Lung microvascular endothelial cell (primary cell): Measurements from ENCODE around the gene UTP14A. TPM values are rescaled to one million over a fixed set of nuclear protein-coding genes. Genes with fewer than 3 reads are reported as not detected.
"Not testable (repeated sequence)": the region's sequence is repeated elsewhere in the genome, so short reads cannot be mapped to it uniquely, and the experiment has no call there.

Source experiments
- DNase-seq, 2 donors: peaks; one replicate each; pipeline versions ENCODE4 v3.0.0 to v3.0.0-alpha.2; 2010; ENCODE audit warnings: low read depth in 2 of 2
- total RNA-seq: library from RNA; depleted of rRNA; stranded (reverse); fragments of >200 nt; gene quantifications from 2 replicates; pipeline ENCODE4 v1.2.1, GENCODE V29; 2014

The UTP14A gene, protein sequence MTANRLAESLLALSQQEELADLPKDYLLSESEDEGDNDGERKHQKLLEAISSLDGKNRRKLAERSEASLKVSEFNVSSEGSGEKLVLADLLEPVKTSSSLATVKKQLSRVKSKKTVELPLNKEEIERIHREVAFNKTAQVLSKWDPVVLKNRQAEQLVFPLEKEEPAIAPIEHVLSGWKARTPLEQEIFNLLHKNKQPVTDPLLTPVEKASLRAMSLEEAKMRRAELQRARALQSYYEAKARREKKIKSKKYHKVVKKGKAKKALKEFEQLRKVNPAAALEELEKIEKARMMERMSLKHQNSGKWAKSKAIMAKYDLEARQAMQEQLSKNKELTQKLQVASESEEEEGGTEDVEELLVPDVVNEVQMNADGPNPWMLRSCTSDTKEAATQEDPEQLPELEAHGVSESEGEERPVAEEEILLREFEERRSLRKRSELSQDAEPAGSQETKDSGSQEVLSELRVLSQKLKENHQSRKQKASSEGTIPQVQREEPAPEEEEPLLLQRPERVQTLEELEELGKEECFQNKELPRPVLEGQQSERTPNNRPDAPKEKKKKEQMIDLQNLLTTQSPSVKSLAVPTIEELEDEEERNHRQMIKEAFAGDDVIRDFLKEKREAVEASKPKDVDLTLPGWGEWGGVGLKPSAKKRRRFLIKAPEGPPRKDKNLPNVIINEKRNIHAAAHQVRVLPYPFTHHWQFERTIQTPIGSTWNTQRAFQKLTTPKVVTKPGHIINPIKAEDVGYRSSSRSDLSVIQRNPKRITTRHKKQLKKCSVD
- 10.9 and 11.9 TPM in 2 replicates for total RNA-seq

DNA sequence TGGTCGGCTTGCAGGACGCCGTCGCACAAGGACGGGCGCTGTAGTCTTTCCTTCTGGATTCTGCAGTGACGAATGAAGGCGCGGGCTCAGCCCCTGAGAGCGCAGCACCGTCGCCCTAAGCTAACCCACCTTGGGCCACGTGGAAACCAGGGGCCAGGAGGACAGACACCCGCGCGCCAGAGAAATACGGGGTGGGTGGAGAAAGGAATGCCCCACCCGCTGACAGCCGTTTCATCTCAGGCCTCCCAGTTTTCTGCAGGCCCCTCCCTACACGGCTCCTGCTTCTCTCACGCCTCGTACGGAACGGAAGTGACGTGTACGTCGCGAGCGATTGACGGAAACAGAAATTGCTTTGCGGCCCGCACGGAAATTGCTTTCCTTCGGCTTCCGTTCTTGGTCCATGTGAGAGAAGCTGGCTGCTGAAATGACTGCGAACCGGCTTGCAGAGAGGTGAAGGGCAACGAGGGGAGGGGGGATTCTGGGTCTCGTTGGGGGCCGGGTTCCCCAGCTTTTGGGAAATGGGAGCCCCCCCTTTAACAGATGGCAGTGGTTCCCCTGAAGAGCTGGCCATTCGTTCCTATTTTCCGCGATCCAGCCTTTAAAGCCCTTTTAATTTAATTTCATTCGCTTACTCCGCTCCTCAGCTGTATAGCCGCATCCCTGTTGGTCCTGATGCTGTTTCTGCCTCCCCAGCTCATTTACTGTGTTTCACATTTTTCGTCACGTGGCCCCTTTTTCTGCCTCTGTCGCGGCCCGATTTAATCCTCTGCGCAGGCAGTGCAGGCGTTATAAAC lies at the start of gene UTP14A:
Gene UTP14A (plus strand): TSS at position 378 of the 794 bp plus-strand sequence. CDS start 47 bp downstream, at position 425.
- peak; percentile 87 to 91 for DNase-seq

DNA sequence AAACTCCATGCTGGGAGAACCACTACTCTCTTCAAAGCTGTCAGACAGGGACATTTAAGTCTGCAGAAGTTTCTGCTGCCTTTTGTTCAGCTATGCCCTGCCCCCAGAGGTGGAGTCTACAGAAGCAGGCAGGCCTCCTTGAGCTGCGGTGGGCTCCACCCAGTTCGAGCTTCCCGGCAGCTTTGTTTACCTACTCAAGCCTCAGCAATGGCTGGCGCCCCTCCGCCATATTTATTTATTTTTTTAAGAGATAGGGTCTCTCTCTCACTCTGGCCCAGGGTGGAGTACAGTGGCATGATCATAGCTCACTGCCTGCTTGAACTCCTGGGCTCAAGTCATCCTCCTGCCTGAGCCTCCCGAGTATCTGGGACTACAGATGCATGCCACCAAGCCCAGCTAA lies 46.8 kb upstream of the UTP14A start:
- DNase-seq: not testable (repeated sequence)

DNA sequence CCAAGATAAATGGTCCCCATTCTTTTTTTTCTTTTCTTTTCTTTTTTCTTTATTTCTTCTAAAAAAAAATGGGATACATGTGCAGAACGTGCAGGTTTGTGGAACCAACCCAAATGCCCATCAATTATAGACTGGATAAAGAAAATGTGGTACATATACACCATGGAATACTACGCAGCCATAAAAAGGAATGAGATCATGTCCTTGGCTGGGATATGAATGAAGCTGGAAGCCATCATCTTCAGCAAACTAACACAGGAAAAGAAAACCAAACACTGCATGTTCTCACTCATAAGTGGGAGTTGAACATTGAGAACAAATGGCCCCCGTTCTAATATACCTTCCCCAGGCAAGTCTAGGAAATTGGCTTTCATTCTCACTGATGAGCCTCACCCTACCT lies 39.6 kb upstream of the UTP14A start:
- DNase-seq: not testable (repeated sequence)

DNA sequence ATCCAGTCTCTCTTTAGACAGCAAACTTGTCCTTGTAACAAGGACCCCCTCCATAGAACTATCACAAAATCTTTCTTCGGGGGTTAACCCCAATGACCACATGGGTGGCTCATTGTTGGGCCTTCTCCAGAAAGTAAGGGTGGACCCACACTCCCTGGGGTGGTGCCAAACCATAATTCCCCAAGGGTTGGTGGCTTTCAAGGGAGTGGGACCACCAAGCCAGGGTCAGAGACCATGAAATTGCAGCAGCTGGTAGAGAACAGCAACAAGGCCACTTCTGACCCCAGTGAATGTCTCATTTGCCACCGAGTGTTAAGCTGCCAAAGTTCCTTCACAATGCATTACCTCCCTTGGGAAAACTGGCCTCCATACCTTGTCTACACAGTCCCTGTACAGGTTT lies 33.4 kb upstream of the UTP14A start:
- DNase-seq: no peak

DNA sequence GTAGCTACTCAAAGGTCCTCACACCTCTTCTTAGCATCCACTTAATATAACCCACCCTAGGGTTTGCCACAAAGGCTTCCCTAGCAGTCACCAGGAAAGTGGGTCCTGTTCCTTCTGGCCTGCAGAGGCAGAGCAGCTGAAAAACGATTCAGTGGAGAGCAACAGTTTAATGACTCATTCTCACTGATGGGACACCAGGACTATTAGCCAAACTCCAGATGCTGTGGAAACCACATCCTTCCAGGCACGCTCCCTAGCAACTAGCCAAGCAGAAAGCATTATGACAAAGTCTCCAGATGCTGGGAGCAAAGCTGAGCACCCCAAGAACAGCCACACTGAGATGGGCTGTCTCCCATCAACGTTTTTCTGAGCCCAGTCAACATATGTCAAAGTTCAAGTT lies 30.3 kb upstream of the UTP14A start:
- DNase-seq: peak in 1 of 2 donors; percentile 71

- DNase-seq: peak; percentile 12 to 67
Observed at GRCh38 chrX:129876771-129877305, 29.1 kb upstream of the UTP14A start.

GRCh38 chrX:129877401-129877800 lies 28.6 kb upstream of the UTP14A start:
- no peak for DNase-seq

- no peak for DNase-seq
Observed at GRCh38 chrX:129900054-129900453, 5.9 kb upstream of the UTP14A start.

DNA sequence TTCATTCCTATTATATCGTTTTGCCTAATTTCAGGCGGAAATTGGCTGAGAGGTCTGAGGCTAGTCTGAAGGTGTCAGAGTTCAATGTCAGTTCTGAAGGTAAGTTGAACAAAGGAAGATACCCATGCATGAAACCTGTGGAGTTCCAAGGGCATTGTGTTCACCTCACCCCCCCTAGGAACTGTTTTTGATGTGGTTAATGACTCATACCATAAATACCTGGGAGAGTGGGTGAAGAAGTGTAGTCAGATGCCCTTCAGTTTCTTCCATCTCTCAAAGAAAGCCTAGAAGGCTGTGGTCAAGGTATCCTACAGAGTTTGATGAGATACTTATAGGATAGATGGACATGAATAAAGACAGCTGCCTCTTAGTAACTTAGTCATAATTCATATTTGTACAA lies 2.7 kb downstream of the UTP14A start:
- DNase-seq: no peak

DNA sequence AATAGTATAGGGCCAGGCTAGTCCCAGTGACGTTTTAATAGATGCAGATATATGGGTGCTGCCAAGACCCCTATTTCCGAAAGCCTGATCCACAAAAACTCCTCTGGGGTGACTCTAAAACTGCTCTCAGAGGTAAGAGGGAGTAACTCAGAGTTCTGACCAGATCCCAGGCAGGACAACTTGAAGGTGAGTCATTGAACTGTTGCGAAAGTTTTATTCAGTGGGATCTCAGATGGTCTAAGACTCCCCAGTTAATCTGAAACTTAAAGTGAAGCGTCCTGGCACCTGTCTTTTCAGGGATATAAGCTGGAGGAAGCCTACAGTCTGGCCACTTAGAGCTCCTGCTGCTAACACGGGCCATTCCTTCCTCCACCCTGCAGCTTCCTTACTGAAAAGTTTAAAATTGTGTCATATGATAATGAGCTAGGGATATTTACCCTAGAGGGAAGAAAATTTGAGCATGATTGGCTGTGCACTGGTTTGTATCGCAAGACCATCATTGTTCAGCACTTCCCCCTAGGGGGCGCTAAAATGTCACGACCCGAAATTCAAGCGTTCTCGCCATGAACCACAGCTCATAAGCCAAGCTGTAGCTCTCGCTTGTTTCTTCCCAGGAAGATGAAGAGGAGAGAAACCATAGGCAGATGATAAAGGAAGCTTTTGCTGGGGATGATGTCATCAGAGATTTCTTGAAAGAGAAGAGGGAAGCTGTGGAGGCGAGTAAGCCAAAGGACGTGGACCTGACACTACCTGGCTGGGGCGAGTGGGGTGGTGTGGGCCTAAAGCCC lies 19.5 kb downstream of the UTP14A start:
- peak; percentile 77 to 83 for DNase-seq

- peak; percentile 2 to 5 for DNase-seq
Observed at GRCh38 chrX:129930941-129931410, 25.0 kb downstream of the UTP14A start.

- DNase-seq: peak; percentile 92 to 93
Observed at GRCh38 chrX:129931411-129932015, 25.5 kb downstream of the UTP14A start.

- peak; percentile 88 to 92 for DNase-seq
Observed at GRCh38 chrX:129932016-129932820, 26.3 kb downstream of the UTP14A start.

DNA sequence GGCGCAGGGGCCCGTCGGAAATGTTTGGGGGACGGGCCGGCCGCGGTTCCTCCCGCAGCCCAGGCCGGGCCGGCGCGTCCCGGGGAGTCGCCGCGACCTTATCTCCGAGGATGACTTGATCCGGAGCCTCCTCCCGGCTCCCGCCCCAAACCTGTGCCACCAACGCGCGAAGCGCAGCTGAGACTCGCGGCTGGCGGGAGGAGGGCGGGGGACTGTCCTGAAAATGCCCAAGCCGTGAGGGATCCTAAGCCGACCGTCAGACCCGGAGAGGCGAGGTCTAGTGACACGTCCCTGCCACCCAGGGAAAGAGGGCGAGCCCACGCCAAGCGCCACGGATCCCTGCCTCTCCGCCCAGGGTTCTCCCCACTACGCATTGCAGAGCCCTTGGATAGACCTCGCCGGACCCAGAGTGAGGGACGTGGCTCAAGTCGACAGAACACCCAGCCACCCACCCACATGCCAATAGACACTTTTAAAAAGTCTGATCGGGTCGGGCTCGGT lies 26.9 kb downstream of the UTP14A start:
- peak; percentile 14 to 27 for DNase-seq

DNA sequence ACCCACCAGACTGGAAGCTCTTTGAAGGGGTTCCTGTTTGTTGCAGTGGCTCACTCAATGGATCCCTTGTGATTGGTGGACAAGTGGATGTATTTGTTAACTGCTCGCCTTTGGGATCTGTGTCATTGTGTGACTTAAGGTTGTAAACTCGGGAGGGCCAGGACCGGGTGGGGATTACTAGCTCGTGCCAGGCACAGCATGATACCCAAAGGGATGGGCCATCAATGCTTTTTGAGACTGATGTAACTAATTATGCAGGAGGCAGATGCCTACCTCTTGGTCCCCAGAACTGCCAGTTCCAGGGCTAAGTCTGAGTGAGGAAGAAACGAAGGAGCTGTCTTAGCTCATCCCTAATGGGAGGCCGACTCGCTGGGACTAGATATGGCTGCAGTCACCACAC lies 27.7 kb downstream of the UTP14A start:
- DNase-seq: no peak

DNA sequence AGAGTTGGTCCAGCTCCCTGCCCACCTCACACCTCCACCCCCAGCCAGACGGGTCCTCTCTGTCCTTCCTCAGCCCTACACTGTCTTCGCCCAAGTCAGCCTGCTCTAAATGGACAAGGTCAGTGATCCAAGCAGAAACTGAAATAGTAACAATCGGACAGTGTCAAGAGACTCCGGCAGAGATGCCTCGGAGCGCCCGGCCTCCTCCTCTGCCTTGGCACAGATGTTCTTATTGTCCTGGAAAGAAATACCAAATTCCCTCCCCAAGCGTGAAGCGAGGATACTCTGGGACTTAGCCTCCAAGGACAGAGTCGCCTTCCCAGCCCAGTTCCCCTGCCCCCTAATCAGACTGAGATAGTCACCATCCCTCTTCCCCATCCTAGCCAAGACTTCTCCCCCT lies 28.5 kb downstream of the UTP14A start:
- no peak for DNase-seq

DNA sequence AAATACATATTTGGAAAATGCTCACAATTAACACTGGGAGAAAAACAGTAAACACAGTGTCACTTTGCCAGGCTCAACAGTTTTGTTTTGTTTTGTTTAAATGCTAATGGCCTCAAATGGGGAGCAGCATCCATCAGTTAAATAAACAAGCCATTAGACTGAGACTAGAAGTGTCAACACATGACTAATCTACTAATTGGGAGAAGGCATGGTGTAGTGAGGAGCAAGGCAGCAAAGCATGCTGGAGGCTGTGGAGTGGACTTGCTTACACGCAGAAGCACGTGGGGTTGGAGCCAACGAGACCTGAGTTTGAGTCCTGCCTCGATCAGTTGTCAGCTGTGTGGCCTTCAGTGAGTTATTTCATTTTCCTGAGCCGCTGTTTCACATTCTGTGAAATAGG lies 29.0 kb downstream of the UTP14A start:
- no peak for DNase-seq

DNA sequence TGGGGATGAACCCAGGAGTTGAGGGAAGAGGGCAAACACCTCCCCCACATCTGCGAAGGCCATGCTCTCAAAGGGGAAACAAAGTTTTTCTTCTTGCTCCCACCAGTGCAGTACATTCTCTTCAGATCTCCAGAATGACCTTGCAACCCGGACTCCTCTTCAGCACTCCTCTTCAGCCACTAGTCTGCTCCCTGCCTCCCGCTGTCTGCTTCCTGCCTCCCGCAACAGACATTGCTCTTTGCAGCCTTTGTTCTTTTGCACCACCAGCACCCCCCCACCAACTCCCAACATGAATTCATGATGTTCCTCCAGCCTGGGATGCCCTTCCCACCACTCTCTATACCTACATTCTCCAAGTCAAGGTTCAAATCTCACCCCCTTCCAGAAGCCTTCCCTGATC lies 32.1 kb downstream of the UTP14A start:
- no peak for DNase-seq

GRCh38 chrX:129939986-129940385 lies 34.0 kb downstream of the UTP14A start:
- no peak for DNase-seq
